SH-SY5Y (cell line): ENCODE measurements around the gene SPINK5.

ENCODE experiments used
- GATA2 ChIP-seq: IDR thresholded peaks from 2 replicates; pipeline ENCODE4 v1.6.1; 2011; ENCODE audit warnings: mild to moderate bottlenecking, low read depth, low read length
- GATA3 ChIP-seq: IDR thresholded peaks from 2 replicates; pipeline ENCODE4 v1.6.1; 2011; ENCODE audit warnings: low read depth, mild to moderate bottlenecking, low read length, moderate library complexity

- TF ChIP-seq GATA2 (no peak), GATA3 (no peak)
These were observed 77.9 kb downstream of the SPINK5 start for GRCh38 chr5:148141645-148142044.
